ENCODE results near the gene BABAM2.
"Not testable (repeated sequence)": the region's sequence is repeated elsewhere in the genome, so short reads cannot be mapped to it uniquely, and the experiment has no call there.

BABAM2 gene

GRCh38 chr2:27942612-27943547 is 52.4 kb downstream of the BABAM2 start:
- FAIRE-seq (no peak), DNase-seq (ENCODE audit: low spot score) (no peak)

DNA sequence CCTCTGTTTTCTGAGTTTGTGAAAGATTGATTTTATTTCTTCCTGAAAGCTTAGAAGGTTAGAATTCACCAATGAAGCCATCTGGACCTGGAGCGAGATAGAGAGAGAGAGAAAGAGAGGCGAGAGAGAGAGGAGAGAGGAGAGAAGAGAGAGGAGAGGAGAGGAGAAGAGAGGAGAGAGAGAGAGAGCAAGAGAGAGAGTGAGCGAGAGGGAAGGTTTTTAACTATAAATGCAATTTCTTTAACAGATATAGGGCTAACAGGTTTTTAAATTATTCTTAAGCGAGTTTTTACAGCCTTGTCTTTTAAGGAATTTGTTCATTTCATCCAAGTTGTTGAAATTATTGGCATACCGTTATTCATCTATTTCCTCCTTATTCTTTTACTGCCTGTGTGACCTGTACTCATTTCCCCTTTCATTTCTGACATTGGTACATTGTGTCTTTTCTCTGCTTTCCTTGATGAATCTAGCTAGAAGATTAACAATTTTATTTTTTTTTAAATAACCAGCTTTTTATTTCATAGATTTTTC is 56.1 kb downstream of the BABAM2 start:
- DNase-seq (ENCODE audit: low spot score) = no peak
- FAIRE-seq = peak; percentile 59

- FAIRE-seq (no peak), DNase-seq (ENCODE audit: low spot score) (no peak)
Measured at GRCh38 chr2:27952070-27952469, 61.5 kb downstream of the BABAM2 start.

DNA sequence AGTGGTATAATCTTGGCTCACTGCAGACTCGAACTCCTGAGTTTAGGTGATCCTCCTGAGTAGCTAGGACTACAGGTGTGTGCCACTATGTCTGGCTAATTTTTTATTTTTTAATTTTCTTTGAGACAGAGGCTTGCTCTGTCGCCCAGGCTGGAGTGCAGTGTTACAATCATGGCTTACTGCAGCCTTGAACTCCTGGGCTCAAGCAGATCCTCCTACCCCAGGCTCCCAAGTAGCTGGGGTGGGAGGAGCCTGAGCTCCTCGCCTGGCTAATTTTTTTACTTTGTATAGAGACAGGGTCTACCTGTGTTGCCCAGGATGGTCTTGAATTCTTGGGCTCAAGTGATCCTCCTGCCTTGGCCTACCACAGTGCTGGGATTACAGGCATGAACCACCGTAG is 62.5 kb downstream of the BABAM2 start:
- FAIRE-seq (no peak), DNase-seq (ENCODE audit: low spot score) (no peak)

DNA sequence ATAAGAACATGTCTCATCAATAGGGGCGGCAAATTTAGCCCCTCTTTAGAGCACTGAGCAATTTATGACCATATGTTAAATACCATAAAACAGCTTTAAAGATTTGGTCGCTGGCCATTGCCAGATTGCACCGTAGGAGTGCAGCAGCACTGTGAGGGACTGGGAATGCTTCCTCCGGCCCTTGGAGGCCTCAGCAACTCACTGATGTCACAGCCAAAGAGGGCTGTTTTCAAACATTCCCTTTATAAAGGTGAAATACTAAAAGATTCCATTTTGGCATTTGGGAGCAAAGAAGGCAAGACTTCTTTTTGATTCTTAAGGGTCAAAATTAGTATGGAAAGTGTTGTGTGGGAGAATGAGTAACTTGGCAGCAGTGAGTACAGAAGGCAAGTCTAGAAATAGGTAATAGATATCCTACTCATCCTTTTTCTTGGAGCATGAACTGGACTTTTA is 63.7 kb downstream of the BABAM2 start:
- no peak for FAIRE-seq
- peak; percentile 68 for DNase-seq (ENCODE audit: low spot score)

DNA sequence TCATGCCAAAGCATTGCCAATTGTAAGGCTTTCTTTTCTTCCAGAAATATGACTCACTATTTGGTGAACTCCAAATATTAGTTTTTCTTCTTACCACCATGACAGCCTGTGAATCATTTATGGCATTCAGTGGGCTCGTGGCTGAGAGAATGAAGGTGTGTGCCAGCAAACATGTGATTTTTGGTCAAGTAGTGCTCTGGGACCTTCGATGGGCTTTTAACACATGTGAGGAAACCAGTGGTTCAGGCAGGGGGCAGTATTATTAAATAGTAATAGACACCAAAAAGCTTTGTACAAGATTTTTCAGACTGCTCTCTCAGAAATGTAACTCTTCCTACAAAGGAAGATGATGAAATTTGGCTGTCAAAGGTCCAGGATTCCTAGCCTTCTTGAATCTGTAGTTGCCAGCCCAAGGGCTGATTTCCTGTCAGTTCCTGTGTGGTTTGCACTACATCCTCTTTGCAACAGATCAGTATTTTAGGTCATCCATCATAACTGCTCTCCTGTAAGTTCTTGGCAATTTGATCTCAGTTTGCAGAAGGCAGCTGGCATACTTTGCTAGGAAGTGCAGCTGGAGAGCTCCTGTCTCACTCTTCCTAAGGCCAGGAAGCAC is 64.3 kb downstream of the BABAM2 start:
- FAIRE-seq (peak; percentile 99), DNase-seq (ENCODE audit: low spot score) (peak; percentile 97)

- DNase-seq (ENCODE audit: low spot score) (peak; percentile 27), FAIRE-seq (no peak)
Measured at GRCh38 chr2:27955384-27956161, 65.0 kb downstream of the BABAM2 start.

DNA sequence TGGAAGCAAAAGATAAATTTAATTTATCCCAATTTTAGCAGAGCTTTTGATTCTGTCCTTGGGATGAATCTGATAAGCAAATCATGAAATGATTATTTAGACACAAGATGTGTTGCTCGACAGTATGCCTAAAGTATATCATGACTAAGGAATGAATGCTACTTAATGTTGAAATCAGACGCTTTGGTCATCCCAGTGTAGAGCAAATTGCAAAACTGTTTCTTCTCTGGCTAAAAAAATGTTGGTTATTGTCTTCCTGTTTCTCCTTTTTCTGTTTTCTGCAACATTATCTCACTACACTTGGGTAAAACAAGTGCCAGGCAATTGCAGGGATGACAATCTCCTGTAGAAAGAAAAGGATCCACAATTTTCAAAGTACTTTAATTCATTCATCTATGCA is 66.4 kb downstream of the BABAM2 start:
- FAIRE-seq (peak; percentile 51), DNase-seq (ENCODE audit: low spot score) (no peak)

GRCh38 chr2:27958711-27959378 is 68.3 kb downstream of the BABAM2 start:
- DNase-seq (ENCODE audit: low spot score) (no peak), FAIRE-seq (no peak)

DNA sequence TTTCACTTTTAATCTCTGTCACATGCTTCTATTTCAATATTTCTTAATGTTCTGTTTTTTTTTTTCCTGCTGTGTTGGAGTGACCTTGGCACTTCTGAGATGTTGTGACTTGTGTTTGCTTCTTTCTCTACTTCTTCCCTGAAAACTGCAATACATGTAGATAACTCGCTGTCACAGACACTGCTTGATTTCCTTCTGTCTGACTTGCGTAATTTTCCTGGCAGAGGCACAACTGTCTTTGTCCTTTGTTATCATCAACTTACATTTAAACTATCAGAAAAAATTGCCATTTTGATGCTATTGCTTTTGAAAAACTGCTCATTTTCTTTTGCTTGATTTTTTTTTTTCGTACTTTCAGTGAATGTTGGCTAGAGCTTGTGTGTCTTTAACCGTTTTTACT is 69.0 kb downstream of the BABAM2 start:
- DNase-seq (ENCODE audit: low spot score) (peak; percentile 73), FAIRE-seq (no peak)

- peak; percentile 94 for DNase-seq (ENCODE audit: low spot score)
- peak; percentile 99 for FAIRE-seq
Measured at GRCh38 chr2:27960237-27960912, 69.8 kb downstream of the BABAM2 start.

DNA sequence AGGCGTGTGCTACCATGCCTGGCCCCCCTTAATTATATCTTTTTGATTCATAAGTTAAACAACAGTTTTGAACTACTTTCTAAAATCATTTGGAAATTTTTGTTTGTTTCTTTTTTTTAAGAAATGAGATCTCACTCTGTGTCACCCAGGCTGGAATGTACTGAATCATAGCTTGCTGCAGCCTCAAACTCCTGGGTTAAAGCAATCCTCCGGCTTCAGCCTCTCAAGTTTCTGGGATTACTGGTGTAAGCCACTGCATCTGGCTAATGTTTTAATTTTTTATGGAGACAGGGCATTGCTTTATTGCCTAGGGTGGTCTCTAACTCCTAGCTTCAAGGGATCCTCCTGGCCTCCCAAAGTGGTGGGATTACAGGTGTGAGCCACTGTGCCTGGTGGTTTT is 71.5 kb downstream of the BABAM2 start:
- DNase-seq (ENCODE audit: low spot score) (peak; percentile 36), FAIRE-seq (peak; percentile 70)

- DNase-seq (ENCODE audit: low spot score) = no peak
- no peak for FAIRE-seq
Measured at GRCh38 chr2:27963472-27963871, 72.9 kb downstream of the BABAM2 start.

- DNase-seq (ENCODE audit: low spot score) = no peak
- FAIRE-seq = no peak
Measured at GRCh38 chr2:27964067-27964466, 73.5 kb downstream of the BABAM2 start.

DNA sequence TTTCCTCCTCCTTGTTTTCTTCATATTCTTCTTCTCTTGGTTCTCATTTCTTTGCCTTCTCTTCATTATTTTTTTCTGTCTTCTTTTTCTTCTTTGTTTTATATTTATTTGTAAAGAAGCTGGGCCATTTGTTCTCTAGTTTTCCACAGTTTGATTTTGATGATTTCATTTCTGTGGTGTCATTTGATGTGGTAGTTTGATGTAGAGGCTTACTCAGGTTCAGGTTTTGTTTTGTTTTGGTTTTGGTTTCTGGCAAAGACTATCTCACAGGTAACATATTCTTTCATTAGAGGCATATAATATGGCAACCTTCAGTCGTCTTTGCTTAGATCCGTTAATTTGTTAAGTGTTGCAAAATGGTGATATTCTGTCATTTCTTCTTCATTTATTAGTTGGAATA is 75.3 kb downstream of the BABAM2 start:
- DNase-seq (ENCODE audit: low spot score) (no peak), FAIRE-seq (peak; percentile 55)

- DNase-seq (ENCODE audit: low spot score) (no peak), FAIRE-seq (no peak)
Measured at GRCh38 chr2:27966466-27966865, 75.9 kb downstream of the BABAM2 start.

GRCh38 chr2:27967076-27967475 is 76.5 kb downstream of the BABAM2 start:
- FAIRE-seq (no peak), DNase-seq (ENCODE audit: low spot score) (no peak)

DNA sequence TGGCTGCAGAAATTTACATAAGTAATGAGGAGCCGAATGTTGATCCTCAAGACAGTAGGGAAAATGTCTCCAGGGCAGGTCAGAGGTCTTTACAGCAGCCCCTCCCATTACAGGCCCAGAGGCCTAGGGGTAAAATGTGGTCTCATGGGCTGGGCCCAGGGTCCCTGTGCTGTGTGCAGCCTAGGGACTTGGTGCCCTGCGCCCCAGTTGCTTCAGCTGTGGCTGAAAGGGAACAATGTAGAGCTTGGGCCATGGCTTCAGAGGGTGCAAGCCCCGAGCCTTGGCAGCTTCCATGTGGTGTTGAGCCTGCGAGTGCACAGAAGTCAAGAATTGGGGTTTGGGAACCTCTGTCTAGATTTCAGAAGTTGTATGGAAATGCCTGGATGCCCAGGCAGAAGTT is 77.5 kb downstream of the BABAM2 start:
- DNase-seq (ENCODE audit: low spot score); FAIRE-seq: not testable (repeated sequence)

- FAIRE-seq; DNase-seq (ENCODE audit: low spot score): not testable (repeated sequence)
Measured at GRCh38 chr2:27968957-27969356, 78.4 kb downstream of the BABAM2 start.

DNA sequence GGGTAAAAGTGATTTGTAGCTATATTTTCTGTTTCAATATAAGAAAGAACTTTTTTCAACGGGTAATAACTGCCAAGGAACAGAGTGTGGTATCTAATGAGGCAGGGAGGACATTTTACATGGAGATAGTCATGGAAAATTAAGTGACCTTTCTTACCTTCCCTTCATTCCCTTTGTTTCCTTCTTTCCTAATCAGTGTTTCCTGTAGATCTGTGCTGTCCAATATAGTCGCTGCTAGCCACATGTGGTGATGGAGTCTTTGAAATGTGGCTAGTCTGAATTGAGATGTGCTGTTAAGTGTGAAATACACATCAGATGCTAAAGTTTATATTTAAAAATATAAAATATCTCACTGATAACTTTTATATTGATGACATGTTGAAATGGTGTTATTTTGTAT is 81.8 kb downstream of the BABAM2 start:
- FAIRE-seq = peak; percentile 21

More for the DNA sequence above, 81.8 kb downstream of the BABAM2 start:
- DNase-seq (ENCODE audit: low spot score) = no peak

All from RCC 7860 (cell line).